Islet precursor cell (in vitro differentiated cells): ENCODE data around the gene VWA5B2.
"Not testable (repeated sequence)": the region's sequence is repeated elsewhere in the genome, so short reads cannot be mapped to it uniquely, and the experiment has no call there.

Experiments
- DNase-seq: peaks from one replicate; pipeline ENCODE4 v3.0.0-alpha.2; 2018

VWA5B2 gene

GRCh38 chr3:184248454-184249411 is 19.3 kb downstream of the VWA5B2 start, which contains the start of gene ALG3:
ALG3 (minus strand) TSS chr3:184248962; CDS start chr3:184248940, 22 bp downstream.
- peak; percentile 92 for DNase-seq

DNA sequence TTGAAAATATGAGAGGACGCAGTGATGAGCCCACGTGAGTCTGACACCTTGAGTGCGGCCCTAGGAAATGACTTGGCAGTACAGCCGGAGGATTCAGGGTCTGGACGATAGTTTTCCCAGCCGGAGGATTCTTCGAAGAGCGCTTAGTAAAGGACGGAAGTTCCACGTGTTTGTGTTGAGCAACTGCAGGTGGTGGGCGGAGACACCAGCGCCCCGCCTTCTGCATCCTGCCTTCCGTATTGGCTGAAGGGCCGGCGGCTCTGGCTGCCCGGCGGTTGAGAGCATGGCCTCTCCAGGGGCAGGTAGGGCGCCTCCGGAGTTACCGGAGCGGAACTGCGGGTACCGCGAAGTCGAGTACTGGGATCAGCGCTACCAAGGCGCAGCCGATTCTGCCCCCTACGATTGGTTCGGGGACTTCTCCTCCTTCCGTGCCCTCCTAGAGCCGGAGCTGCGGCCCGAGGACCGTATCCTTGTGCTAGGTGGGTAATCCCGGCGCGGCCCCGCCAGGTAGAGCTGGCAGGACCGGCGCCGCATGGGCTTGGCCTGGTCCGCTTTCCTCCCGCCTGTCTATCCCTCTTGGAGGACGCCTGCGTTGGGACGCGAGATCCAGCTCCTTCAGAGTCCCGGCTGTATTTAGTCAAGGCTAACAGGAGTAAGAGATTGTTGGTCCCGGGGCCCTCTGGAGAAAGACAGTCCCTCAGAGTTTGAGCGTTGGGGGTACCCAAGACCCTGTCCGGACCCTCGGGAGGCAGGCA is 20.2 kb downstream of the VWA5B2 start, which contains the start of gene EEF1AKMT4:
TSS of gene EEF1AKMT4 (plus strand) at position 261 of the 755 bp plus-strand sequence. CDS start at position 284, 23 bp downstream.
- DNase-seq = peak; percentile 100

- peak; percentile 95 for DNase-seq
Observed at GRCh38 chr3:184250167-184250828, 20.9 kb downstream of the VWA5B2 start.

GRCh38 chr3:184255291-184256039 is 26.1 kb downstream of the VWA5B2 start:
- DNase-seq = no peak

GRCh38 chr3:184257083-184257915 is 27.9 kb downstream of the VWA5B2 start:
- no peak for DNase-seq

GRCh38 chr3:184258926-184259325 is 29.5 kb downstream of the VWA5B2 start:
- DNase-seq = no peak

GRCh38 chr3:184259396-184259877 is 30.1 kb downstream of the VWA5B2 start:
- DNase-seq = no peak

DNA sequence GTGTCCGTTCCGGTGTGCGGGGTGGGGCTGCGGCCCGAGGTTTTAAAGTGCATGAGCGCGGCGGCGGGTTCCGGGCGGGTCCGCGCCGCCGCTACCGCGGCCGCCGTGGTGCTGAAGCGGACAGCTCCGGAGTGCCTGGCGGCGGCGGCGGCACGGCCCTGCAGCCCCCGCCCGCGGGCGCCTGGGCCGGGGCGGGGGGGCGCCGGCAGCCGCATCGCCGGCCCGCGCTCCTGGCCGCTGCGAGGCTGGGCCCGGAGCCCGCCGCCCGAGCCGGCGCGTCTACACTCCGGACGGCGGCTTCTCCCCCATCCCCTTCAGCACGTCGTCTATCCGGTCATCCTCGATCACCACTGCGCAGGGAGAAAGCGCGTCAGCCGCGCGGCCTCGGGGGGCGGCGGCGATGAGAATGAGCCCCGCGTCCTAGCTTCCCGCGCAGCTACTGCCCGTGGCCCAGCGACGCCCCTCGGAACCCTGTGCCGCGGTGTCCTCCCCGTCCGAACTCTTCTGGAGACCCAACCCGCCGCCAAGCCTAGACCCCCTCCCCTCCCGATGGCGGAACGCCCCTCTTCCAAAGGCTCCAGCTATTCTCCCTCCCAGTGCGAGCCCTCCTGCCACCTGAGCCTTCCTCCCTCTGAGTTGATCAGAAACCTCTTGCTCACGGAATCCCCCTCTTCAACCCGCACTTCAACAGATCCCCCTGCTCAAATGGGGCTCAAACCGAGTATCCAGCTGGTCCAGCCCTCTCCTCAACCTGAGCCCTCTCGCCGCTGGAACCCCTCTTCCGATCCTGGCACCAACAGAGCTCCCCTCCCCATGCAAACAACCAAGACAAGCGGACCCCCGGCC is 30.7 kb downstream of the VWA5B2 start:
- DNase-seq = peak; percentile 63

GRCh38 chr3:184260724-184261269 is 31.4 kb downstream of the VWA5B2 start:
- DNase-seq = no peak

GRCh38 chr3:184261270-184261853 is 32.0 kb downstream of the VWA5B2 start, which contains the start of gene CAMK2N2:
CAMK2N2 (minus strand) TSS chr3:184261553; CDS start chr3:184261285, 268 bp downstream.
- DNase-seq = peak; percentile 95

GRCh38 chr3:184261854-184262763 is 32.7 kb downstream of the VWA5B2 start:
- DNase-seq = no peak

DNA sequence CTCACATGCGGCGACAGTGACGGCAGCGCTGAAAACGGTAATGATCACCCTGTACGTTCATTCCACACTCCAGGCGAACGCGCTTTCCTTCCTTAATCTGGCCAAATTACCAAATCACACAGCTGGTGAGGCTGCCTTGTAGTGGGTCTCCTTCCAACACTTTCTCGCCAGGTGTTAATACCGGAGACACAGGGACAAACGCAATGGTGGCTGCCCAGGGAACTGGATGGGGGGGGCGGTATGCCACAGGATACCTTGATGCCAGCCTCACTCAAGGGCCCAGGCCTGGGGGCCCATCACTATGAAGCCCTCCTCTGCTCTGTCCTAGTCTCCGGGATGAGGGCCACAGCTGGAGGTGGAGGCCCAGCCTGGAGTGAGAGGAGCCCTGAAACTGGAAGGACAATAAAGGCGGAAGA is 33.4 kb downstream of the VWA5B2 start:
- no peak for DNase-seq

DNA sequence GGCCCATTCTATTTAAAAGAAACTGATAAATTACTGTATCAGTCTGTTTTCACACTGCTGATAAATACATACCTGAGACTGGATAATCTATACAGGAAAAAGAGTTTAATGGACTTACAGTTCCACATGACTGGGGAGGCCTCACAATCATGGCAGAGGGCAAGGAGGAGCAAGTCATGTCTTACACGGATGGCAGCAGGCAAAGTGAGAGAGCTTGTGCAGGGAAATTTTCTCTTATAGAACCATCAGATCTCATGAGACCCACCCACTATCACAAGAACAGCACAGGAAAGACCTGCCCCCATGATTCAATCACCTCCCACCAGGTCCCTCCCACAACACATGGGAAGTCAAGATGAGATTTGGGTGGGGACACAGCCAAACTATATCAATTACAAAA is 37.9 kb downstream of the VWA5B2 start:
- not testable (repeated sequence) for DNase-seq

DNA sequence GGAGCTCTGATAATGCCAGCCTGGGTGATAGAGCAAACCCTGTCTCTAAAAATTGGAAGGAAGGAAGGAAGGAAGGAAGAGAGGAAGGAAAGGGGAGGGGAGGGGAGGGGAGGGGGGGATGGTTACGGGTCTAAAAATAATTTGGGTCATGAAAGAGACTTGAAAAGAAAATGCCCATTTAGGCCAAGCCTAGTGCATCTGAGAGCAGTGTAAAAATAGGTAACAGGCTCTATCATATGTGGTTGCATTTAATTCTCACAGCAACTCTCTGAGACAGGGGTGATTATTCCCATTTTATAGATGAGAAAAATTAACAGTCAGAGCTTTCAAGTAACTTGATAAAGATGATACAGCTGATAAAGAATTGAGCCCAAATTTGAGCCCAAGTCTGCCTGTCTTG is 42.9 kb downstream of the VWA5B2 start:
- DNase-seq = no peak

DNA sequence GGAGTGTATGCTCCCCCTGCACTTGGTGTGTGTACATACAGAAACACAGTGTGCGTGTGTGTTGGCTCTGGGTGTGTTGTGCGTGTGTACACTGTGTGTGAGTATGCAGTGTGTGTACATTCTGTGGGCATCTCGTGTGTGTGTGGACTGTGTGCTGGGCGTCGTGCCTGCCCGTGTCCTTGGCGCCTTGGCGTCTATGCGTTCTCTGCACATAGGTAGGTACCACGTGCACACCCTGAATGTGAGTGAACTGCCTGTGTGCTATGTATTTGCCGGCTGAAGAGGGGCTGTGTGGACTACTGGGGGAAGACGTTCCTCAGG is 46.0 kb downstream of the VWA5B2 start:
- no peak for DNase-seq

DNA sequence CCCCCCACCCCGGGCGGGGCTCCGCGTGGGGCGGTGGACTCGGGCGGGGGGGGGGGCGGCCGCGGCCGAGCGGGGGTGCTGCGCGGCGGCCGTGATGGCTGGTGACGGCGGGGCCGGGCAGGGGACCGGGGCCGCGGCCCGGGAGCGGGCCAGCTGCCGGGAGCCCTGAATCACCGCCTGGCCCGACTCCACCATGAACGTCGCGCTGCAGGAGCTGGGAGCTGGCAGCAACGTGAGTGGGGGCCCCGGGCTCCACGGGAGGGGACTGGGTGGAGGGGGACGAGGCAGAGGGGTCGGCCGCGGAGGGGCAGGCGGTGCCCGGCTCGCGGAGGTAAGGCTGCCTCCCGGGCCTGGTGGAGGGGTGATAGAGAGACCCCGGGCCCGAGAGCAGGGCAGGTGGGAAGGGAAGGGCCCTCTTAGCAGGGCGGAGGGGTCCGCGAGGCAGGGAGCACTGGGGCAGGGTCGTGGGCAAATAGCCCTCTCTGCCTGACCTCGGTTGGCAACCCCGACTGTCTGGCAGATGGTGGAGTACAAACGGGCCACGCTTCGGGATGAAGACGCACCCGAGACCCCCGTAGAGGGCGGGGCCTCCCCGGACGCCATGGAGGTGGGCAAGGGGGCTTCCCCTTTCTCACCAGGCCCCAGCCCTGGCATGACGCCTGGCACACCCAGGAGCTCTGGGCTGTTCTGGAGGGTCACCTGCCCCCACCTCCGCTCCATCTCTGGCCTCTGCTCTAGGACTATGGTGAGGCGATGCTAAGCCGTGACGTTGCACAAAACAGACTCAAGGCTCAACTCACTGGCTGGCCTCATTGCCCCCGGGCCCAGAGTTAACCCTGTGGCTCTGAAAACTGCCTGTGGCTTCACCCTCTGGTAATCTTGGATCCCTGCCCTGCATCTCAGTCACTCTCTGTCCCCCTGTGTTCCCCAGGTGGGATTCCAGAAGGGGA is 46.9 kb downstream of the VWA5B2 start, which contains the start of gene ECE2:
TSS of gene ECE2 (plus strand) at position 62 of the 950 bp plus-strand sequence. CDS start at position 194, 132 bp downstream.
- no peak for DNase-seq

DNA sequence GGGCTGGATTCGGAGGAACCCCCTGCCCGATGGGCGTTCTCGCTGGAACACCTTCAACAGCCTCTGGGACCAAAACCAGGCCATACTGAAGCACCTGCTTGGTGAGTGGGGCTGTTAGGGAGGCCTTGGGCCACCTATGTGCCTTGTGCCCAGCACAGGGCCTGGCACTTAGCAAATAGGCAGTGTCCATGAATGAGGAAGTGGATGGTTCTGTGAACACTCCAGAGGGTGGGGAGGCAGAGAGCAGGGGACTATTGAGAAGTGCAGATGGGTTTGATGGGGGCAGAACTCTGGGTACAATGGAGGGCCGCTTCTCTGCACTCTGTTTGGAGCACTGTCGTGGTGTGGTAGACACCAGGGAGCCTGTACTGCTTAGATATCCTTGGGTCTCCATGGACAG is 48.0 kb downstream of the VWA5B2 start:
- DNase-seq = no peak
